Measurements from ENCODE around the gene OSTM1.

OSTM1 gene

DNA sequence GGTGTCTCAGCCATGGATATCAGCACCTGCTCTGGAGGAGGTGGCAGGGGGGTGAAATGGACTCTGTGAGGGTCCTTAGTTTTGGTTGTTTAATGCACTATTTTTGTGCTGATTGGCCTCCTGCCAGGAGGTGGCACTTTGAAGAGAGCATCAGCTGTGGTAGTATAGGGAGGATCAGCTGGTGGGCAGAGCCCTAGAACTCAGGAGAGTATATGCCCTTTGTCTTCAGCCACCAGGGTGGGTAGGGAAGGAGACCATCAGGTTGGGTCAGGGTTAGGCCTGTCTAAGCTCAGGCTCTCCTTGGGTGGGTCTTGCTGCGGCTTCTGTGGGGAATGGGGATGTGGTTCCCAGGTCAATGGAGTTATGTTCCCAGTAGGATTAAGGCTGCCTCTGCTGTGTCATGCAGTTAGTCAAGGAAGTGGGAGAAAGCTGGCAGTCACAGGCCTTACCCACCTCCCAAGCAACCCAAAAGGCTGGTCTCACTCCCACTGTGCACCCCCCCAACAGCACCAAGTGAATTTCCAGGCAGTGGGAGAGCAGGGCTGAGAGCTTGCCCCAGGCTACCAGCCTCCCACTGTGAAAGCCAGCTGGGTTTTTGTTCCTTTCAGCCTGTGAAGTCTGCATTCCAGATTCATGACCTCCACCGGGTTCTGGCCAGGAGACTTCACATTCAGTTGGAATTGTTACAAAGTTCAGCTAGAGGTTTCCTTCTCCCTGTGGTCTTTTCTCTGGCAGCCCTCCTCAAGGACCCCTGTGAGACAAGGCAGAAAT, 5.7 kb upstream of the OSTM1 start:
- Mint-ChIP-seq H3K36me3 (ENCODE audit: low read depth) (no peaks in the 10 kb centered on the region), H3K9me3 (peaks cover 8% of the 10 kb centered on the region), H3K27ac (no peak overlapping the region)

DNA sequence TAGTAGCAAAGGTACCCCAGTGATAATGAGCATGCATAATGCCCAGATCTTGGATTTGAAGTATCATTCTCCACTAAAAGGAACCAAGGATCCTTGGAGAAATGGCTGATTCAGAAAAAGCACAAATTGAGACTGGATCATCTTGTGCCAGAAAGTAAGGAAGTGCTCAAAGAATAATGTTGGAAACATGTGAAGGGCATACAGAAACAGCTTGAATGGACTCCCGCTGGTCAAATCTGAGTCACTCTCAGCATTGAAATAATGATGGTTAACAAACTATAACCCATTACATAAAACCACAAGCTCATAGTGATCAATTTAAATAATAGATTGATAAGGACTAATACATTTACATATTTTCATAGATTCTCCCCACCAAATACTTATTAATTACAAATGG, 3.6 kb upstream of the OSTM1 start:
- Mint-ChIP-seq H3K4me3 (no peak overlapping the region), H3K4me1 (ENCODE audit: low read depth) (peaks cover 13% of the 10 kb centered on the region), H3K36me3 (ENCODE audit: low read depth) (peaks cover 7% of the 10 kb centered on the region), H3K27ac (no peak overlapping the region), H3K27me3 (peaks cover 27% of the 10 kb centered on the region), H3K9me3 (peaks cover 3% of the 10 kb centered on the region)
- intact Hi-C loops (cut with micrococcal nuclease): loop anchor here (5.0 kb wide), 1 partner anchor 34 kb away; no protein-coding TSS in a partner anchor

More for the DNA sequence above, 5.7 kb upstream of the OSTM1 start:
- intact Hi-C loops (cut with micrococcal nuclease): no loop called here
- Mint-ChIP-seq H3K4me3 (no peak overlapping the region), H3K4me1 (ENCODE audit: low read depth) (peaks cover 9% of the 10 kb centered on the region), H3K27me3 (peaks cover 27% of the 10 kb centered on the region)

DNA sequence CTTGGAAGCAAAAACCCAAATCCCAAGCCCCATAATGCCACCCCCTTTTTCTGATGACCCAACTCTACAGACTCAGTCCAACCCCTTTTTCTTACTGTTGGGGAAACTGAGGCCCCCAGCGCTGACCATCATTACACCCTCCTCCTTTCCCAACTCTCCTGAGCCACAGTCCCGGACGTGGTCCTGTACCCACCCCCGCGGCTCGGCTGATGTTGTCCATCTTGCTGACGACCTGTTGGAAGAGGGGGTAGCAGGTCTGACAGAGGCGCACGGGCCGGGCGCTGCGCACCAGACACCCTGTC, 533 bp downstream of the OSTM1 start:
- Mint-ChIP-seq H3K27me3 (peaks cover 5% of the 10 kb centered on the region), H3K27ac (peak overlapping the region; percentile 85), H3K9me3 (no peaks in the 10 kb centered on the region), H3K4me1 (ENCODE audit: low read depth) (peaks cover 16% of the 10 kb centered on the region), H3K4me3 (peak overlapping the region; percentile 80), H3K36me3 (ENCODE audit: low read depth) (peaks cover 7% of the 10 kb centered on the region)
- intact Hi-C loops (cut with micrococcal nuclease): no loop called here

DNA sequence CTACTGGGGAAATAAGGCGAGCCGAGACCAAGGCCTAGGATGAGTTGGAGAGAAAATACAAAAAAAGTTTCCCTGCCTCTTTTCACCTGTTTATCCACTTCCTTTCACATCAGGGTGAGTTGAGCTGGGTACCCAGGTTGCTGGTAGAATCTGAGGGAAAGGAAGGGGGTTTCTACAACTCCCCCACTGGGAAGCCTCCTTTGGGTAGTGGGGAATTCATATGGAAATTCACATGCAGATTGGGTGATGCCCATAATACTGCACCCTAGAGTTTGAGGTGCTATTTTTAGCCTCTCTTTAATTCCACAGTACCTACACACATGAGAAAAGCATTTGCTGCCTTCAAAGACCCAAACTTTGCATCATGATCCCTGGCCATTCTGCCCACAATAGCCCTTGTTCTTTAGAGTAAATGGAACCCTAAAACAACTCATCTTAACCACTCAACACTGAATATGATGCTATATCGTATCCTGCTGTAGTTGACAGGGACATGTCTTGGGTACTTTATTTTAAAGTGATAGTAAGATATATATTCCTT, 2.7 kb downstream of the OSTM1 start:
- Mint-ChIP-seq H3K36me3 (ENCODE audit: low read depth) (peaks cover 7% of the 10 kb centered on the region), H3K27ac (no peak overlapping the region), H3K4me1 (ENCODE audit: low read depth) (peaks cover 16% of the 10 kb centered on the region), H3K4me3 (no peak overlapping the region), H3K27me3 (peaks cover 3% of the 10 kb centered on the region), H3K9me3 (no peaks in the 10 kb centered on the region)
- intact Hi-C loops (cut with micrococcal nuclease): no loop called here

DNA sequence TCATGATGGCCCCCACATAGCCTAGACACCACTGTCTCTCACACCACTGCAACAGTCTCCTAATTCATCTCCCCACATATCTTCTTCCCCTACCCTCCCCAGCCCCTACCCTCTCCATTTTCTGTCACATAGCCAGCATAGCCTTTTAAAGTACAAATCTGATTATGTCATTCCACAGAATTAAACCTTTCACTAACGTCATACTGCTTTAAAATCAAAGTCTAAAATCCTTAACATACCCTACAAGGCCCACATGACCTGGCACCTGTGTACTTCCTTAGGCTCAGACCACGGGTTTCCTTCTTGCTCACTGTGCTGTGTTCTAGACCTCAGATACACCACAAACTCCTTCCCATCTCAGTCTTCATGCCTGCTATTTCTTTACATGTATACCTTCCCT, 5.9 kb downstream of the OSTM1 start:
- no peak overlapping the region for H3K27ac Mint-ChIP-seq
- intact Hi-C loops (cut with micrococcal nuclease): no loop called here
- no peak overlapping the region for H3K4me3 Mint-ChIP-seq
- no peaks in the 10 kb centered on the region for H3K9me3 Mint-ChIP-seq
- H3K36me3 Mint-ChIP-seq (ENCODE audit: low read depth): peaks cover 6% of the 10 kb centered on the region
- no peaks in the 10 kb centered on the region for H3K27me3 Mint-ChIP-seq
- H3K4me1 Mint-ChIP-seq (ENCODE audit: low read depth): peaks cover 10% of the 10 kb centered on the region

DNA sequence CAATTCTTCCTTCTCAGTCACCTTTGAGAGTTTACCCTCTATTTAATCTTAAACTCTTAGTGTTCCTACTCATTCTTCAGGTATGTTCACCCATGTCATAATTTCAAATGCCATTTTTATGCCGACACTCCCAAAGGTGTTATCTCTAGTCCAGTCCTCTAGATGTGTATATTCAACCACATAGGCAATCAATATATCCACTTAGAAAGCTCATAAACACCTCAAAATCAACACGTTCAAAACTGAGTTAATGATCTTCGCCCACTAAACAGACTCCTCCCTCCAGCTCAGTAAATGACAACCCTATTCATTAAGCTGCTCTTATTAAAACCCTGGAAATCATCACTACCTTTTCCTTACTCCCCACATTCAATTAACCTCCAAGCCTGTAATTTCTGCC, 6.4 kb downstream of the OSTM1 start:
- H3K4me1 Mint-ChIP-seq (ENCODE audit: low read depth): peaks cover 6% of the 10 kb centered on the region
- no peak overlapping the region for H3K4me3 Mint-ChIP-seq
- H3K36me3 Mint-ChIP-seq (ENCODE audit: low read depth): peaks cover 6% of the 10 kb centered on the region
- no peaks in the 10 kb centered on the region for H3K27me3 Mint-ChIP-seq
- H3K9me3 Mint-ChIP-seq: no peaks in the 10 kb centered on the region
- H3K27ac Mint-ChIP-seq: no peak overlapping the region
- intact Hi-C loops (cut with micrococcal nuclease): no loop called here

DNA sequence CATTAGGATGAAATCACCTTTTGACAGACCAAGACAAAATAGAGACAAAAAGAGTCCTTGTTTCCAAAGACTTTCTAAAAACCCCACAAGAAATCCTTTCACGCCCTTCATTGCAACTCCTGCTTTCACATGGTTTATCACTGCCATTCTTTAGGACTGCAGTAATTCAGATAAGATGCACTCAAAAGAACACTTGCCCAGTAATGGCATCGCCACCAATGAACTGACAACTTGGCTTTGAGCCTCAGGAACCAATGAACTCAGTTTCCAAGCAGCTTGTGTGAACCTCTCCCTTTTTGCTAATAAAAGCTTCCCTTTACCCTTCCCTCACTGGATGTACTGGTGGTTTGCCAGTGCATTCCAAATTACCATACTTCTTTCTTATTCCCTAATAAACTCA, 21.8 kb downstream of the OSTM1 start:
- Mint-ChIP-seq H3K9me3 (no peaks in the 10 kb centered on the region), H3K4me1 (ENCODE audit: low read depth) (peaks cover 9% of the 10 kb centered on the region), H3K27me3 (no peaks in the 10 kb centered on the region), H3K4me3 (no peak overlapping the region), H3K27ac (no peak overlapping the region), H3K36me3 (ENCODE audit: low read depth) (peaks cover 61% of the 10 kb centered on the region)
- intact Hi-C loops (cut with micrococcal nuclease): no loop called here

DNA sequence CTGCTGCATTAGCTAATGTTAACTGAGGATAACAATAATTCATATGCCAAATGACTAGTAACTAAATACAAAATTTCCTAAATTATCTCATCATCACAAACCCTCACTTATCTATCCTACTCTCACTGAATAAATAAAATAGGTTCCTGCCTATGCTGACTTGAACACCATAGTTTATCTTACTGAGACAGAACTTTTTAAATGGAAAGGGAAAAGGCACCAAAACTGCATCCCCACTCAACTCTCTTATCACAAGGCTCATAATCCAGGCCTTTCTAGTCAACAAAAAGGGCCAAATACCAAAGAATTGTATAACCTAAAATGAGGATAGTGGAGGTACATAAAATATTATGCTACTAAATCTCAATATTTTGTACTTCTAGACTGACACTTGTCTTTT, 23.1 kb downstream of the OSTM1 start:
- intact Hi-C loops (cut with micrococcal nuclease): no loop called here
- no peaks in the 10 kb centered on the region for H3K9me3 Mint-ChIP-seq
- H3K27me3 Mint-ChIP-seq: no peaks in the 10 kb centered on the region
- peaks cover 65% of the 10 kb centered on the region for H3K36me3 Mint-ChIP-seq (ENCODE audit: low read depth)
- peaks cover 6% of the 10 kb centered on the region for H3K4me1 Mint-ChIP-seq (ENCODE audit: low read depth)
- no peak overlapping the region for H3K4me3 Mint-ChIP-seq
- no peak overlapping the region for H3K27ac Mint-ChIP-seq

DNA sequence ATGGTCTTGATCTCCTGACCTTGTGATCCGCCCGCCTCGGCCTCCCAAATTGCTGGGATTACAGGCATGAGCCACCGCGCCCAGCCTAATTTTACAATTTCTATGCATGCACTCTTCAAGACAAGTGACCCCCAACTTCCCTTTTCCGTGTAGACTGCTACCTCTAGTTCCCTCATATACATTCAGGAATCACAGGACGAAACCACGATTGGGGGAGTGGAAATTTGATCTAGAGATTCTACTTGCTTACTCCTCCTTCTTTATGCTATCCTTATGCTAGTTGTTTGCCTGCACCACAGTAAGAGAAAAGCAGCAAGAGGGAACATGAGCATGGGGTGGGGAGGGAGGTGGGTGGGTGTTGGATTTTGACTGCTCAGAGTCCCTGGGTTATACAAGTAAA, 34.9 kb downstream of the OSTM1 start:
- no peaks in the 10 kb centered on the region for H3K4me1 Mint-ChIP-seq (ENCODE audit: low read depth)
- no peak overlapping the region for H3K4me3 Mint-ChIP-seq
- peaks cover 80% of the 10 kb centered on the region for H3K36me3 Mint-ChIP-seq (ENCODE audit: low read depth)
- H3K27me3 Mint-ChIP-seq: no peaks in the 10 kb centered on the region
- intact Hi-C loops (cut with micrococcal nuclease): loop anchor here (10.0 kb wide), 2 partner anchors 125 to 365 kb away; no protein-coding TSS in a partner anchor
- H3K27ac Mint-ChIP-seq: no peak overlapping the region
- H3K9me3 Mint-ChIP-seq: no peaks in the 10 kb centered on the region

DNA sequence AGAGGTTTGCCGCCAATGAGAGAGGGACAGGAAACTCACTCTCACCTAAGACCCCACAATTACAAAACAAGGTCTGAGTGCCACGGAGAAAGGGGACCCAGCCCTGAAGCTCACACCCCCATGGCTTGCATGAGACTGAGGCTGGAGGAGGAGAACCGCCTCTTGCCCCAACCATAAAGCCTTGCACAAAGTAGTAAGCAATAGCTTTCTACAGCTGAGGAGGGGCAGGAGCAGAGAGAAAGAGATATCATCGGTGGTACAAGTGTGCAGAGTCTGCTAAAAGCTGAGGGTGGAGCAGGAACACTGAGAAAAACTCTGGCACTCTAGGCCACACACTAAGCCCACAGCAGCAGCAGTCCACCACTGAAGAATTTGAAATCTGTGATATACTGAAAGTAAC, 37.7 kb downstream of the OSTM1 start:
- intact Hi-C loops (cut with micrococcal nuclease): no loop called here
- Mint-ChIP-seq H3K36me3 (ENCODE audit: low read depth) (peaks cover 87% of the 10 kb centered on the region), H3K27me3 (no peaks in the 10 kb centered on the region), H3K4me3 (no peak overlapping the region), H3K27ac (no peak overlapping the region), H3K9me3 (no peaks in the 10 kb centered on the region), H3K4me1 (ENCODE audit: low read depth) (no peaks in the 10 kb centered on the region)

DNA sequence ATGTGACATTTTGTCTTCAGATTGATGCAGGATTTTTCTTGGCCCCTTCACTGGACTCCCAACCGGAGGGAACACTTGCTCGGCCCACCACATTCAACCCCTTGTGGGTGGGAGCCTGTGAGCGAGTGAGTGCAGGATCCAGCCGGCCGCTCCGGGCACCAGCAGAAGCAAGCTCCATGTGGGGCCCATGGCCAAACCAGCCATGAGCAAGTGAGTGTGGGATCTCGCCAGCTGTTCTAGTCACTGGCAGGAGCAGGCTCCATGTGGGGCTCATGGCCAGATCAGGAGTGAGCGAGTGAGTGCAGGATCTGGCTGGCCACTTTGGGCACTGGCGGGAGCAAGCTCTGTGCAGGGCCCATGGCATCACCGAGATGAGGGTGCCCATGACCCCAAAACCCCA, 42.6 kb downstream of the OSTM1 start:
- H3K36me3 Mint-ChIP-seq (ENCODE audit: low read depth): peaks cover 54% of the 10 kb centered on the region
- H3K27me3 Mint-ChIP-seq: no peaks in the 10 kb centered on the region
- intact Hi-C loops (cut with micrococcal nuclease): no loop called here
- no peaks in the 10 kb centered on the region for H3K4me1 Mint-ChIP-seq (ENCODE audit: low read depth)
- no peak overlapping the region for H3K27ac Mint-ChIP-seq
- no peak overlapping the region for H3K4me3 Mint-ChIP-seq
- H3K9me3 Mint-ChIP-seq: no peaks in the 10 kb centered on the region

DNA sequence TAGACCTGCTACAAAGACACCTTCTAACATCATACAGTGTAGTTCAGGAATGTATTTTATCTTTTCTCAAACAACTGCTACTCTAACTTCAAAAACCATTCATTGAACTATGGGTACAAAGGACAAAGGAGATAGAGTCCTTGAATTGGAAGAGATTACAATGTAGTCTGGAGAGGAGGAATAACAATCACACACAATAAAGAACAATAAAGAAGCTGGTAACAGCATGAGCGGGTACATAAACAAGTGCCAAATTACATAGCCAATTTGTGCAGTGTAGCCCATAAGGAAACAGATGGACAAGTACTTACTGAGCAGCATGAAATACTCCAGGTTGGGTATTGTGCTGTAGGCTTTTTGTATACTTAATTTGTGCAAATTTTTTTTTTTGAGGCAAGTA, 44.3 kb downstream of the OSTM1 start:
- Mint-ChIP-seq H3K9me3 (no peaks in the 10 kb centered on the region), H3K27me3 (no peaks in the 10 kb centered on the region), H3K4me1 (ENCODE audit: low read depth) (no peaks in the 10 kb centered on the region), H3K27ac (no peak overlapping the region), H3K36me3 (ENCODE audit: low read depth) (peaks cover 37% of the 10 kb centered on the region), H3K4me3 (no peak overlapping the region)
- intact Hi-C loops (cut with micrococcal nuclease): no loop called here

DNA sequence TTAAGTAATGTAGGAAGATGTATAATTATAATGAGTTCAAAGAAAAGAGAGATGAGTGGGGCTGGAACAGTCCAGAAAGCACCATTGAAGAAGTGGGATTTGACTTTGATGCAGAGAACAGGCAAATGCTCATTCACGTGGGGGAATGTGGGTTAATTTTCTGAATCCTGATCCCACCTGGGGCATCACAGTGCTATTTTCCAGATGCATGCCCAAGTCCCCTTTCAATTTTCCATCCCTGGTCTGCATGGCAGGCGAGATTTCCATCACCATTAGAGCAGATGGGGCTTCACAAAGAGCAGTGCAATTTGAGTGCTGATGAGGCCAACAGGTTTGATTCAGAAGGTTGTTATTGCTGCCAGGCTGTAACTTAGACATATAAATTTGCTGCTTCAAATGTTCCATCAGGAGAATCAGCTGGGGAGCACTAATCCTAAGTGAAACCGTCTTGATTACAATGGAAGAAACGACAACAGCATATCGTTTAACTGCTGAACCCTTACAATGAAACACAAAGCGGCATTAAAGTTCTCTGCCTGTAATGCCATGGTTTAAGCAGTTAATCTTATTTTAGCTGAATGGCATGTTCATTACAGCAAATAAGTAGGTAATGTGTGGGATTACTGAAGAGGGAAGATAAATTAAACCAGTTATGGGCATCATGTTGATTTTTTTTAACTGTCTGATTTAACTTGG, 45.2 kb downstream of the OSTM1 start:
- Mint-ChIP-seq H3K4me1 (ENCODE audit: low read depth) (no peaks in the 10 kb centered on the region), H3K36me3 (ENCODE audit: low read depth) (peaks cover 28% of the 10 kb centered on the region), H3K9me3 (no peaks in the 10 kb centered on the region), H3K4me3 (no peak overlapping the region), H3K27ac (no peak overlapping the region), H3K27me3 (no peaks in the 10 kb centered on the region)
- intact Hi-C loops (cut with micrococcal nuclease): no loop called here

DNA sequence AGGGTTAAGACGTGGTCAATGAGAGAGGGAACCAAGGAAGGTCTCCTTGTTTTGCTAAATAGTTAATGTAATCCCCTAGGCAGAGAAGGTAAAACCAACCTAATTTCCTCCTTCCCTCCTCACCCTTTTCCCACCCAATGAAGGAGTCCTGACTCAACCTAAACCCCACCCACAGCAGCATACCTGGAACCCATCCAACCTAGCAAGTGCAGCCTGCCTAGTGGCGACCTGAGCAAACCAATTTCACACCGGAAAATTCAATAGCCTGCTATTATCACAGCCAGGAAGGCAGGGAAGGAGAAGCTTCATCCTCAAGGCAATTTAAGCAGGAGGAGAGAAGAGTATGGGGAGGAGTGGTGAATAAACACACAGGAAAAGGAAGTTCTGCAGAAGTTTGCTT, 46.9 kb downstream of the OSTM1 start:
- Mint-ChIP-seq H3K36me3 (ENCODE audit: low read depth) (peaks cover 15% of the 10 kb centered on the region), H3K9me3 (no peaks in the 10 kb centered on the region), H3K4me3 (no peak overlapping the region), H3K27me3 (no peaks in the 10 kb centered on the region), H3K4me1 (ENCODE audit: low read depth) (no peaks in the 10 kb centered on the region), H3K27ac (no peak overlapping the region)
- intact Hi-C loops (cut with micrococcal nuclease): no loop called here

Measured in dendritic cell treated with granulocyte-macrophage colony-stimulating factor and Interleukin-4, amounts not matched to agents 40 ng/mL and 50 ng/mL, for 4 days (primary cell).